Mammary epithelial cell (primary cell): ENCODE measurements around the gene SLC52A1.

Experiments used
- CTCF ChIP-seq, 2 donors: IDR thresholded peaks in 1 of 2; conservative IDR thresholded peaks in 1 of 2; 2 replicates each; pipeline ENCODE4 v1.5.1; 2011 to 2012; ENCODE audit warnings: inconsistent platforms in 2 of 2, low read length in 2 of 2, mild to moderate bottlenecking in 2 of 2, control low read depth in 1 of 2, low read depth in 1 of 2; ENCODE audit not compliant: insufficient read depth in 1 of 2; ENCODE audit errors: extremely low read depth in 1 of 2
- EZH2 ChIP-seq: IDR thresholded peaks from 2 replicates; pipeline ENCODE4 v1.6.1; 2012; ENCODE audit warnings: low read length, inconsistent platforms, borderline replicate concordance

- TF ChIP-seq CTCF (conservative IDR thresholded peaks at IDR 0.05 in 1 of 2, IDR thresholded peaks at IDR 0.05 in 1 of 2; ENCODE audit: extremely low read depth in 1 of 2, insufficient read depth in 1 of 2, low read depth in 1 of 2, low read length in 2 of 2) = no peak
- TF ChIP-seq EZH2 = no peak
Observed at GRCh38 chr17:5024604-5025003, 10.6 kb downstream of the SLC52A1 start.
